Prostate gland (tissue), 2 donors: ENCODE measurements around the gene TSPO.

Experiments
- POLR2A ChIP-seq: fragments of 450-650 bp; IDR thresholded peaks from one replicate; pipeline ENCODE4 v1.6.1; 2016; ENCODE audit warnings: antibody characterized with exemption, mild to moderate bottlenecking
- POLR2AphosphoS5 ChIP-seq: sonication (generic); formaldehyde crosslinking; IDR thresholded peaks from one replicate; pipeline ENCODE4 v1.6.1; 2017; ENCODE audit warnings: antibody characterized with exemption
- TF ChIP-seq, protein P1 (sequence below), 4 experiments: fragments of 200-600 bp in 2 of 4; fragments of 450-650 bp in 2 of 4; sonication (generic) in 2 of 4; IDR thresholded peaks; 1 replicate in 3 of 4; 2 replicates in 1 of 4; pipeline ENCODE4 v1.5.1; 2016 to 2019; ENCODE audit warnings: antibody characterized with exemption in 4 of 4, mild to moderate bottlenecking in 2 of 4, moderate library complexity in 2 of 4

DNA sequence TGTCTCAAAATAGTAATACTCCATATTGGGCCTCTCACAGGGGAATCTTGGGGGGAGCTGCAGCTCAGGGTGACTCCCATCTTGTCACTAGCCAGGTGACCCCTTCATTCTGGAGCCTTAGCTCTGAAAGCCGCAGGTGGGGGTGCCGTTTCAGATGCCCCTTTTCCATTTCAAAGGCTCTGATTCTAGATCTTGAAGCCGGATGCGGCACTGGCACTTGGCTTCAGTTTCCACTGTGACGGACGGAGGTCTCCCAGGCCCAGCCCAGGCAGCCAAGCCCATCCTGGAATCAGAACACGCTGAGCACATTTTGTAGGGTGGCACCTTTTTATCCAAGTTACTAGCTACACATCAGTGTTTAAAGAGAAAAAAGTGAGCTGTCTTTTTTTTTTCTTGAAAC lies 34.4 kb upstream of the TSPO start:
- TF ChIP-seq, protein P1, sequence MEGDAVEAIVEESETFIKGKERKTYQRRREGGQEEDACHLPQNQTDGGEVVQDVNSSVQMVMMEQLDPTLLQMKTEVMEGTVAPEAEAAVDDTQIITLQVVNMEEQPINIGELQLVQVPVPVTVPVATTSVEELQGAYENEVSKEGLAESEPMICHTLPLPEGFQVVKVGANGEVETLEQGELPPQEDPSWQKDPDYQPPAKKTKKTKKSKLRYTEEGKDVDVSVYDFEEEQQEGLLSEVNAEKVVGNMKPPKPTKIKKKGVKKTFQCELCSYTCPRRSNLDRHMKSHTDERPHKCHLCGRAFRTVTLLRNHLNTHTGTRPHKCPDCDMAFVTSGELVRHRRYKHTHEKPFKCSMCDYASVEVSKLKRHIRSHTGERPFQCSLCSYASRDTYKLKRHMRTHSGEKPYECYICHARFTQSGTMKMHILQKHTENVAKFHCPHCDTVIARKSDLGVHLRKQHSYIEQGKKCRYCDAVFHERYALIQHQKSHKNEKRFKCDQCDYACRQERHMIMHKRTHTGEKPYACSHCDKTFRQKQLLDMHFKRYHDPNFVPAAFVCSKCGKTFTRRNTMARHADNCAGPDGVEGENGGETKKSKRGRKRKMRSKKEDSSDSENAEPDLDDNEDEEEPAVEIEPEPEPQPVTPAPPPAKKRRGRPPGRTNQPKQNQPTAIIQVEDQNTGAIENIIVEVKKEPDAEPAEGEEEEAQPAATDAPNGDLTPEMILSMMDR (IDR thresholded peaks at IDR 0.05), result no peak
- TF ChIP-seq POLR2A (no peak), POLR2AphosphoS5 (no peak)
